Muscle layer of duodenum (tissue), 2 donors: ENCODE data around the gene BCL2L11.

Experiments
- H3K27ac ChIP-seq: one replicate; pipeline ENCODE4 v1.7.0; 2013; ENCODE audit warnings: mild to moderate bottlenecking, low read length
- H3K27me3 ChIP-seq: one replicate; pipeline ENCODE4 v1.7.0; 2013; ENCODE audit warnings: low read depth, mild to moderate bottlenecking, control low read depth, low read length
- H3K36me3 ChIP-seq, 2 donors: one replicate each; pipeline ENCODE4 v1.7.0; 2013; ENCODE audit warnings: low read length in 2 of 2, control low read depth in 1 of 2, mild to moderate bottlenecking in 1 of 2; ENCODE audit not compliant: insufficient read depth in 2 of 2, control insufficient read depth in 1 of 2
- H3K4me1 ChIP-seq, 2 donors: one replicate each; pipeline ENCODE4 v1.7.0; 2013; ENCODE audit warnings: low read length in 2 of 2, mild to moderate bottlenecking in 2 of 2, control low read depth in 1 of 2, moderate library complexity in 1 of 2; ENCODE audit not compliant: insufficient read depth in 2 of 2, control insufficient read depth in 1 of 2
- H3K4me3 ChIP-seq, 2 donors: one replicate each; pipeline ENCODE4 v1.7.0; 2013; ENCODE audit warnings: low read length in 2 of 2, low read depth in 1 of 2, mild to moderate bottlenecking in 1 of 2
- H3K9me3 ChIP-seq, 2 donors: one replicate each; pipeline ENCODE4 v1.7.0; 2013; ENCODE audit warnings: low read length in 2 of 2, control low read depth in 1 of 2, mild to moderate bottlenecking in 1 of 2; ENCODE audit not compliant: control insufficient read depth in 1 of 2
- donor health status: healthy.

Gene BCL2L11

DNA sequence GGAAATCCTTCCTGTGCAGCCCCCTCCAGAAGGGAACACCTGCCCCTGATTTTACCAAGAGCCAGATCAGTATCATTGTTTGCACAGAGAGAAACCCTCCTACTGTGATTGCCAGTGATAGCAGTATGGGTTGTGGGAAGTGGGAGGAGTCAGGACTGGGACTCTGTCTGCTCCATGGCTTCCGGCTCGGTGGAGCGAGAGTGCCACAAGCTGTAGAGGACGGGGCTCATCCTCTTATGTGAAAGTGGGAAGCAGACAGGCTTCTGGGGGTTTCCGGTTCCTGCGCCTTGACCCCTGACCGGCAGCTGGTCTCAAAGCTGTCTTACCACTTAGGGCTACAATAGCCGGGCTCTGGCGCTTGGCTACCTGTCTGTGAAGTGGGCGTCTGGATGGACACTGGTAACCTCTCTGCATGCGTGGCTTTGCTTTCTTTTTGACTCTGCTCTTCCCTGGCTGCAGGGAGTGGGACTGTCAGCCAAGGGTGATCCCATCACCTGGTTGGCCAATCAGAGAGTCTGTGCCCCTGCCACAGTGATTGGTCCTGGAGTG is 79.7 kb downstream of the BCL2L11 start:
- no peaks in the 10 kb centered on the region for H3K4me1 ChIP-seq
- no peak overlapping the region for H3K27ac ChIP-seq
- no peak overlapping the region for H3K4me3 ChIP-seq
- no peaks in the 10 kb centered on the region for H3K36me3 ChIP-seq
- no peaks in the 10 kb centered on the region for H3K9me3 ChIP-seq
- H3K27me3 ChIP-seq, result peaks cover 4% of the 10 kb centered on the region

DNA sequence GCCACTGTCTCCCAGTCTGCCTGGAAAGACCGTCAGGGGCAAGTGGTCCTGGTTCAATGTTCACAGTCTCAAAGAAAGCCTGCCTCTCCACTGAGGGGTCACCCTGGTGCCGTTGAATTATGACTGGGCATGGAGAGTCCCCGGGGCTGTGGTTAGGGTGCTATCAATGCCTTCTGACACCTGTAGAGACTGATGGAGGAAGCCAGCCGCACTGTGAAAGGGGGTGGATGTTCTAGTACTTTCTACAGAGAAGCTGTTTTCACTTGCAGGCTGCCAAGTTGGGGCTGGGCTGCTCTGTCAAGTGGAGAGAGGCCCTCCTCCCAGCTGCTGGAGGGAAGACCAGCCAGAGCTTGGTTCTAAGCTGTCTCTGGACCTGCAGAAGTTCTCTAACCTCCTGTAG is 80.5 kb downstream of the BCL2L11 start:
- no peaks in the 10 kb centered on the region for H3K4me1 ChIP-seq
- H3K4me3 ChIP-seq, result no peak overlapping the region
- no peaks in the 10 kb centered on the region for H3K36me3 ChIP-seq
- H3K27me3 ChIP-seq, result peaks cover 4% of the 10 kb centered on the region
- H3K9me3 ChIP-seq, result no peaks in the 10 kb centered on the region
- no peak overlapping the region for H3K27ac ChIP-seq

GRCh38 chr2:111202266-111203040 is 81.7 kb downstream of the BCL2L11 start:
- Histone ChIP-seq H3K27me3 (peaks cover 4% of the 10 kb centered on the region), H3K4me1 (no peaks in the 10 kb centered on the region), H3K4me3 (no peak overlapping the region), H3K9me3 (no peaks in the 10 kb centered on the region), H3K27ac (no peak overlapping the region), H3K36me3 (no peaks in the 10 kb centered on the region)

DNA sequence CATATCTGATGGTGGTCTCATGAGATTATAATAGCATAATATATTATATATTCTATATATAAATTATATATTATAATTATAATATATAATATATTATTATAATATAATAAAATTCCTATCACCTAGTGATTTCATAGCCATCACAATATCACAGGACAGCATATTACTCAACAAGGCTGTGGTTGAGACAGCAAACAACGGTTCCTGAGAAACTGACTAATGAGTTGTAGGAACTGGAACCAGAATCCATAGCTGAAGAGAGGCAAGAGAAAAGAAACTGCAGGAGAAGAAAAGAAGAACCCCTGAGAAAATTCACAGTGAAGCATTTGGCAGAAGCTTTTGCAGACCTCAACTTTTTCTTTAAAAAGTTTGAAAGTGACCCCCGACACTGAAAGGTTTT is 84.0 kb downstream of the BCL2L11 start:
- no peak overlapping the region for H3K27ac ChIP-seq
- H3K36me3 ChIP-seq, result no peaks in the 10 kb centered on the region
- H3K4me3 ChIP-seq, result no peak overlapping the region
- no peaks in the 10 kb centered on the region for H3K9me3 ChIP-seq
- no peaks in the 10 kb centered on the region for H3K27me3 ChIP-seq
- no peaks in the 10 kb centered on the region for H3K4me1 ChIP-seq

DNA sequence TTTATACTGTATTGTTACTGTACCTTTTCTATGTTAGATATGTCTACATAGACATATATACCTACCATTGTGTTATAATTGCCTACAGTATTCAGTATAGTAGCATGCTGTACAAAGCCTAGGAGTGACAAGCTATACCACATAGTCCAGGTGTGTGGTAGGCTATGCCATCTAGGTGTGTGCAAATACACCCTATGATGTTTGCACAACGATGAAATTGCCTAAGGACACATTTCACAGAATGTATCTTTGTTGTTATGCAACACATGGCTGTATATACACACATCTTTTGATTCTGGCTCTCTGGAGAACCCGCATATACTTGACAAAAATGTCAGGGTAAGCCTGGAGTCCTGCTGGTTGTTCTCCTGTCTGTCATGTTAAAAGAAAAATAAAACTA is 85.1 kb downstream of the BCL2L11 start:
- no peak overlapping the region for H3K4me3 ChIP-seq
- H3K27ac ChIP-seq, result no peak overlapping the region
- H3K36me3 ChIP-seq, result no peaks in the 10 kb centered on the region
- H3K27me3 ChIP-seq, result no peaks in the 10 kb centered on the region
- H3K9me3 ChIP-seq, result no peaks in the 10 kb centered on the region
- no peaks in the 10 kb centered on the region for H3K4me1 ChIP-seq

DNA sequence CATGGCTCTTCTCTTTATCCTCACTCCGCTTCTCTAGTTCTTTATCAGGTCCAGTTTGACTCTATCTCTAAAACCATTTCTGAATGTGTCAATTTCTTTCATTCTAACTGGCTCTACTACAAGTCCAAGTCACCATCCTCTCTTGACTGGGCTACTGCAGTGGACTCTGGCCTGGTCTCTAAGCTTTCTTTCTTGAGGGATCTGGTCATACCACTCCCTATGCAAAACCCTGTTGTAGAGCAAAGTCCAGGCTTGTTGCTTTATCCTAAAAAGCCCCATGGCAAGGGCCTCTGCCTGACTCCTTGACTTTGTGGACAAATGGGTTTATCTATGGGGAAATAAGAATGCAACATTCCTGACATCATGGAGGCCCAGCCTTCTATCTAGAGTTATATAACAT is 87.1 kb downstream of the BCL2L11 start:
- Histone ChIP-seq H3K4me3 (no peak overlapping the region), H3K27me3 (no peaks in the 10 kb centered on the region), H3K36me3 (no peaks in the 10 kb centered on the region), H3K9me3 (no peaks in the 10 kb centered on the region), H3K27ac (no peak overlapping the region), H3K4me1 (no peaks in the 10 kb centered on the region)

- H3K9me3 ChIP-seq, result peaks cover 0 to under 1% of the 10 kb centered on the region in 2 donors
- H3K36me3 ChIP-seq, result no peaks in the 10 kb centered on the region
- H3K27me3 ChIP-seq, result no peaks in the 10 kb centered on the region
- no peak overlapping the region for H3K27ac ChIP-seq
- no peaks in the 10 kb centered on the region for H3K4me1 ChIP-seq
- H3K4me3 ChIP-seq, result no peak overlapping the region
Measured at GRCh38 chr2:111208639-111209038, 87.9 kb downstream of the BCL2L11 start.

DNA sequence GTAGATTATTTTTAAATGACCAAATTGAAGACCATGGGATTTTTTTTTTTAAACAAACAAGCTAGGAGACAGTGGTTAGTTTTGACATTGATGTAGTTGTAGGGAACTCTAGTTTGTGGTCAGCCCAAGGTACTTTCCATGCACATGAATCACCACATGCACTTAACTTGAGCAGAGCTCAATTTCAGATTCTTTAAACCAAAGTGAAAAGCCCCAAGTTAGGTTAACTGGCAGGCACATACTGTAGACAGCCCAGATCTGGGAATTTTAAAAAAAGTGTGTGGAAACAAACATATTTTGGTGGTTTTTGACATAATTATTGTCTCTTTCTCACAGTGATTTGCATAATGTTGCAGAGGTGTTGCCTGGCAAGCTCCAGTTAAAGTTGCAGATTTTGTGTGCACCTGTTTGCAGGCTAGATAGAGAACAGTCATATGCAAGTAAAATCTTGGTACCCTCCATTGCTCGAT is 88.4 kb downstream of the BCL2L11 start:
- Histone ChIP-seq H3K4me3 (no peak overlapping the region), H3K4me1 (no peaks in the 10 kb centered on the region), H3K27ac (no peak overlapping the region), H3K9me3 (peaks cover 3 to 5% of the 10 kb centered on the region in 2 donors), H3K36me3 (no peaks in the 10 kb centered on the region), H3K27me3 (no peaks in the 10 kb centered on the region)

DNA sequence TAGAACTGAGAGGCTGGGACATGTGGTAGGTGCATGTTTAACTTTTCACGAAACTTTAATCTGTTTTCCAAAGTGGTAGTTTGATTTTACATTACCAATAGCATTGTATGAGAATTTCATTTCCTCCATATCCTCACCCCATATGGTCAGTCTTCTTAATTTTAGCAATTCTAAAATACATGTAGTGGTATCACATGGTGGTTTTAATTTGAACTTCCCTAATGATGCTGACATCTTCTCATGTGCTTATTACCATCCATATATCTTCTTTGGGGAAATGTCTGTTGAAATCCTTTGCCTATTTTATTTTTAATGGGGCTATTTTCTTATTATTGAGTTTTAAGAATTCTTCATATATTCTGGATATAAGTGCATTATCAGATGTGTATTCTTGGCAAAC is 89.3 kb downstream of the BCL2L11 start:
- H3K27ac ChIP-seq, result no peak overlapping the region
- no peaks in the 10 kb centered on the region for H3K36me3 ChIP-seq
- H3K9me3 ChIP-seq, result peaks cover 6 to 12% of the 10 kb centered on the region in 2 donors
- no peaks in the 10 kb centered on the region for H3K27me3 ChIP-seq
- H3K4me1 ChIP-seq, result no peaks in the 10 kb centered on the region
- H3K4me3 ChIP-seq, result no peak overlapping the region

- H3K27ac ChIP-seq, result no peak overlapping the region
- H3K4me3 ChIP-seq, result no peak overlapping the region
- no peaks in the 10 kb centered on the region for H3K4me1 ChIP-seq
- H3K9me3 ChIP-seq, result peaks cover 6 to 13% of the 10 kb centered on the region in 2 donors
- H3K27me3 ChIP-seq, result no peaks in the 10 kb centered on the region
- H3K36me3 ChIP-seq, result no peaks in the 10 kb centered on the region
Measured at GRCh38 chr2:111213877-111214276, 93.2 kb downstream of the BCL2L11 start.

DNA sequence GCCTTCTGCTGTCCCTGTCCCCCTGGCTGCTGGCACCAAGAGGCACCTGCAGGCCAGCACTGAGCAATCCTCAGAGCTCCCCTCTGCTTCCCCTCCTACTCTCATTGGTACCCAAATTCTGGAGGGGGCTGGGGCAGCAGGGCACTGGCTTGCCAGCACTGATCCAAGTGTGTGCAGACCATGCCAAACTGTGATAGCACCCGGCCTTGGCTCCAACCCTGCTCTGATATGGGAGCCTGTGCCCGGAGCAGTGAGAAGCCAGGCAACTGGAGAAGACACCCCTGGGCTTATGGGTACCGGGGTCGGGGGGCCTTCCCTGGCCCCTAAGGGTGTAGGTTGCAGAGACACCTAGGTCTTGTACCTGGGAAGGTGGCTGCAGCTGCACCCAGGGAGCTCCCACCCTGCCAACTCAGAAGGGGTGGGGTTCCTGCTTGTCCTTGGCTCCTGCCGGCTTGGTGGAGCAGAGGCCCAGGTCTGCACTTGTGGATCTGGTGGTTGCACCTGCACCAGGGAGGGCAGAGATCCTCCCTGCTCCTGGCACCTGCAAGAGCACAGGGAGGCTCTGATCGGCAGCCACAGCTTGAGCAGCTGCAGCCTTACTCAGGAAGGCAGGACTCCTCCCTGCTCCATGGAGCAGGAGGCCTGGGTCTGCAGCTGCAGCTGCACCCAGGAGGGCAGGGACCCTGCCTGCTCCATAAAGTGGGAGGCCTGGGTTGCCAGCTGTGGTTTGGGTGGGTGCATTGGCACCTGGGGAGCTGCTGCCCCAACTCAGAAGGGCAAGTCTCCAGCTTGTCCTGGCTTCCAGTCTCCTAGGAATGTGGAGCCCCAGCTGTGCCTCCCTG is 96.3 kb downstream of the BCL2L11 start:
- Histone ChIP-seq H3K36me3 (no peaks in the 10 kb centered on the region), H3K9me3 (peaks cover 6 to 13% of the 10 kb centered on the region in 2 donors), H3K4me1 (no peaks in the 10 kb centered on the region), H3K4me3 (no peak overlapping the region), H3K27ac (no peak overlapping the region), H3K27me3 (no peaks in the 10 kb centered on the region)
